IPS DF 4.7 (cell line): ENCODE data around the gene ZNF598.

Experiments used
- DNase-seq: peaks from one replicate; pipeline ENCODE4 v3.0.0-alpha.2; 2013; ENCODE audit warnings: low spot score; ENCODE audit errors: extremely low read depth

ZNF598 gene

DNA sequence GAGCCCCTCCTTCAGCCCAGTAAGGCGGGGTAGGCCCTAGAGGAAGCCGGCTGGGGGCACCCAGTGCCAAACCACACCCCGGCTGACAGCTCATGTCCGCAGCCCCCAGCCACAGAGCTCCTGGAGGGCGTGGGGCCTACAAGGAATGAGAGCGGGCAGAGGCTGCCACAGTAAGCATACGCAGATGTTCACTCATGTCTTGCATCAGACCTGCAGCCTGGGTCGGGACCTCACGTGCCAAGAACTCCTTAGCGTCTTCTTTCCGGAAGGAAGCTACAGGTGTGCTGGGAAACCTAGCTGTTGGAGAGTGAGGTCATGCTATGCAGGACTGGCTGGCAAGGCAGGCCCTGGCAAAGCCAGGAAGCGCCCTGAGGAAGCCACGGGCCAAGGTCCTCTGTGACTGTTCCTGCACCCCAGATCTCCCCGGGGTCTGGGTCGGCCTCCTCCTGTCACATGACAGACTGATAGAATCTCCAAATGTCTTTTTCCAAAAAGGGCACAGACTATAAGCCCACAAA is 1.6 kb downstream of the ZNF598 start:
- DNase-seq, result no peak

DNA sequence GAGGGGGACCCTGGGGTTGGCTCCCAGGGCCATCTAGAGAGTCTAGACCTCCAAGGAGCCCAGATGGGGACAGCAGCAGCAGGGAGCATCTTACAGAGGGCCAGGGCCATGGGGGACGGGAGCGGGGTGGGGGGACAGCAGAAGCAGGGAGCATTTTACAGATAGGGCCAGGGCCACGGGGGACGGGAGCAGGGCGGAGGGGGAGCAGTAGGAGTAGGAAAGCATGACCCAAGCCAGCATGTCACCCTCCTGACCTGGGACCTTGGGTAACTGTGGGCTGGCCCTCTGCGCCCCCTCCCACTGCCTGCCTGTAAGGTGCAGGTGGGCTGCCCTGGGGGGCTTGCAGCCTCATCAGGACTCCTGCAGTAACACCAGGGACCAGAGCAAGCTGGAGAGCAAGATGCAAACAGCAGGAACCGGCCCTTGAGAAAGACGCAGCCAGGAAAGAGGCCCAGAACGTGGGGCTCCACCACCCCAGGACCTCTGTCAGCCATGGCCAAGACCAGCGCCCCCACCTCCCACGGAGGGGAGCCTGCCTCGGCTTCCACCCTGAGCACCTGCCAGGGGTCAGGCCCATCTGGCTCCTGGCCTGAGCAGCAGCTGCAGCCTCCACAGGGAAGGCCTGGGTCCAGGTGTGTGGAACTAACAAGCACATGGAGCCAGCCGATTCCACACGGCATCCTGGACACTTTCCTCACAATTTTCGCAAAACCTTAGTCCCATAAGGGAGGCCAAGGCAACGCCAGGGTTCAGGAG is 2.4 kb downstream of the ZNF598 start:
- DNase-seq, result no peak

DNA sequence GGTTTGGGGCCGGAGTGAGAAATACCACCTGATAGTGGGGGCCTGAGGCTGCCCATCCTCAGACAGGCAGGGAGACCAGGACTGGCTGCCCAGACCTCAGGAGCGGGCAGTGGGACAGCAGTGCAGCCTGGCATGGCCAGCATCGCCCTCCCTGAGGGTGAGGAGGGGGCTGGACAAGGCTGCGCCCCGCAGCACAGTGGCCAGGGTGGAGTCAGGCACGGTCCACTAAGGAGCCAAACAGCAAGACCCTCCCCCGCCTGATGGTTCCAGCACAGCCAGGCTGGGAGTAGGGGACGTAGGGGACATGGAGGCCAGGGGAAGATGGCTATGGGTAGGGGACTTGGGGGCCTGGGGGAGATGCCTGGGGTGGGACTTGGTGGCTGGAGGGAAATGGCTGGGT is 3.3 kb downstream of the ZNF598 start:
- DNase-seq, result no peak

DNA sequence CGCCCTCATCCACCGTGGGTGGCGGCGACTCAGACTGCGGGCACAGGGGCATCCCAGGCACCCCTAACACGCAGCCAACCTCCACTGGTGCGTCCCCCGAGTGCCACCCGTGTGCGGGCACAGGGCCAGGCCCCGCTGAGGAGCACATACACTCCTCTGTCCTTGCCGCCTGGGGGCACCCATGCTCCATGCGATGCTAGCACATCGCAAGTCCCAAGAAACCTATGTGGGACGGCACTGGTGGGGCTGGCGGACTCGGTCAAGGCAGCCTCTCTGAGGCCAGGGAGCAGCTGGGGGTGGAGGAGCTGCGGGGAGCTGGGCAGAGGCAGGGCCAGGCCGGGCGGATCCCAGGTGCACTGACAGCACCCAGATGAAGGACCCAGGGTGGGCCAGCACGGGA is 4.0 kb downstream of the ZNF598 start:
- DNase-seq, result no peak

DNA sequence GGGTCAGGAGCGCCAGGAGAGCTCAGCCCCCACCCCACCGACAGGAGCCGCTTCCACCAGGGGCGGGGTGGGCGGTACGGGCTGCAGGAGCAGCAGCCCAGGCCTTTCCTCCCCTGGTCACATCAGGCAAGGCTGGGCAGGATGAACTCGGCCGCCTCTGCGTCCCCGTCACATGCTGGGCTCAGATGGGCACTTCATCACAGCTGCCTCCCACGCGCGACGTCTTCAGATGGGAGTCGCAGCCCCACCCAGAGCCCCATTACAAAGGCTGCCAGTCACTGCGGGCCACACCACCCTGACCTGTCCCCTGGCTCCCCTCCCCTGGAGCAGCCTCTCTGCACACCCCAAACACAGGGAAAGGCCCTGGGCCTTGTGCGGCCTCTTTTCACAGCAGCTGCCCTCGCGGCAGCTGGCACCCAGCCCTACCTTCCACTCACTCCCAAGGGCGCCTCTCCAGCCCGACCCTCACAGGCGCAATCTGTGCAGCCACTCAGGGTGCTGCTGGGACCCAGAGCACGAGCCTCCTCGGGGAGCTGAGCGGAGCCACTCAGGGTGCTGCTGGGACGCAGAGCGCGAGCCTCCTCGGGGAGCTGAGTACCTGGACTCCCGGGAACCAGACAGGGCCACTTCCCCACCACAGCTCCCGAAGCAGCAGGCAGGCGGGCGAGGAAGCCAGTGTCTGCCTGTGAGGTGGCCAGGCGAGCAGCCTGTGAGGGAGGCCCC is 4.7 kb downstream of the ZNF598 start:
- DNase-seq, result no peak

DNA sequence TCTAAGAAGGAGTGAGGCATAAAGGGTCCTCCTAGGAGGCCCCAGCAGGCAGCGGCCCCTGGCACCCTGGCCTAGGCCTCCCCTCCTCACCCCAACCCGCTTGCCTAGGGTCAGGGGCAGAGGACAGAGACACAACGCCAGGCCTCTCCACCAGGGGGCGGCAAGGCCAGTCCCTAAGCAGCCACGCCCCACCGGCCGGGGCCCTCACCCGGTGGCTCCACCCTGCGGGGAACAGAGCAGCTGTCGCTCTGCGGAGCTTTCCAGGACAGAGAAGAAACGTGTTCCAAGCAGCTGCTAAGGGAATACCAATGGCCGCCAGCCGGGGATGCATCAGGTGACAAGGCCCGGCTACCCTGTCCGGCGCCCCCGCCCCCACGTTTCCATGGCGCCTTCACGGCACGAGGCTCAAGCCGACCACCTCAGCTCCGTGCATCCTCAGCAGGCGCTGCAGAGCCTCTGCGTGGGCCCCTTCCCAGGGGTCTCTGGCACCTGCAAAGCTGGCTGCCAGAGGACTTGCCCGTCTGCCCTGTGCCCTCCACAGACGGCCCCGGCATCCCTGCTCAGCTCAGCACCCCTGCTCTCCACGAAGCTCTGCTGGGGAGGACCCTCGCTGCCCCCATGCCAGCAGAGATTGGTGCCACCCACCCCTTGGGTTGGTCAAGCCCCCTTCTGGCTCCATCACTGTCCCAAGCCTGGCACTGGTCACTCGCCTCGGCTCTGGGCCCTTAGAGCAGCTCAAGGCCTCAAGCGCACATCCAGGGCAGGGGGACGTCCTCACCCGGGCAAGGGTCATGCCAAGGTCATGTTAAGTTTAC is 5.6 kb downstream of the ZNF598 start:
- no peak for DNase-seq

DNA sequence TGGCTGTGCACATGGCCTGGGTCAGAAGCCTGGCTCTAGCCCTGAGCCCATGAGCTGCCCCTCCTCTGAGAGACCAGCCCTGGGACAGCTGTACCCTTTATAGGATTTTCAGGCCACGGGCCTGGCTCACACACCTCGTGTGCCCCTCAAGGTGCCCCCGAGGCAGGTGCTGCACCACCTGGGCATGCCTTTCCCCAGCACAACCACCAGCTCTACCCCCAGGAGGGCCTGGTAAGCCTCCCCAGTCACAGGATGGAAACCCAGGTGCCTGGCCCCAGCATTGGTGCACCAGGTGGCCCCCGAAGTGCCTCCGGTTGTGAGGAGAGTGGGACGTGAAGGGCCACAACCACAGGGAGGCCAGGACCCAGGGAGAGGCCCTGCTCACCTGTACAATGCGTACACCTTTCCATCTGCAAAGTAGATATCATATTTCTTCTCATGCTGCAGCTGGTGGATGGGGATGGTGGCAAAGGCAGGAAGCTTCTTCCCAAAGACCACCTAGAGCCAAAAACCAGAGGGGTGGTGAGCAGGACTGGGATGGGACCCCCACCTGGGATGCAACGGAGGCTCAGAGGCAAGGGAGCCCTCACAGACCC is 6.3 kb downstream of the ZNF598 start:
- DNase-seq, result no peak

DNA sequence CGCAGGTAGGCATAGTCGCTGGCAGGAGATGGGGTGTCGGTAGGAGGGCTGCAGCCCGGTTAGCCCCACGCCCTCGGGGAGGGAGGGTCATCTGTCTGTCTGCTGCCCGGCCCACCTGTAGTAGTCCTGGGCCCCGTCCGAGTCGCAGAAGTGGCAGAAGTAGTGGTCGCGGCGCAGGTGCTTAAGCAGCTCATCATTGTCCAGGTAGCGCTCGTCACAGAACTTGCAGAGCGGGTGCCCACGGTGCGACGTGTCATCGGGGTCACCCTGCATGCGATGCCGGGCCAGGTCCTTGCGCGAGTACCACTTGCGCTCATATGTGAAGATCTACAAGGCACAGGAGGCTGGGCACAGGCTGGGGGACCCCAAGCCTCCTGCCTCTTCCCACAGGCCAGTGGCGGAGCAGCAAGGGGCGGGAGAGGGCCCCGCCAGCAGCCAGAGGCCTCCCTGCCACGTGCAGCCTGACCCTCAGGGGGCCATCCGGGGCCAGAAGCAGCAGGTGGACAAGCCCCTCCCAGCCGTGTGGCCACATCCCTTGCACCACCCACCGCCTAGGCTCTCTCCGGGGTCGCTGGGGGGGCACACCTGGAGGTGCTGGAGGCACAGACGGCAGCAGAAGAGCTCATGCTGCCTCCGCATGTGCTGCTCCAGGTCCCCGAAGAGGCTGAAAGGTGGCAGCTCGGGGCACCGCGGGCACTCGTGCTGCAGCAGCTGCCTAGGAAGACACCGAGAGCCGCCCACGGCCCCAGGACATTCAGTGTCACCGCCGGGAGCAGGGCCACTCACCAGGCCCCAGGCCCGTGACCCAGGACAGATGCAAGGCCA is 7.0 kb downstream of the ZNF598 start:
- DNase-seq, result no peak

DNA sequence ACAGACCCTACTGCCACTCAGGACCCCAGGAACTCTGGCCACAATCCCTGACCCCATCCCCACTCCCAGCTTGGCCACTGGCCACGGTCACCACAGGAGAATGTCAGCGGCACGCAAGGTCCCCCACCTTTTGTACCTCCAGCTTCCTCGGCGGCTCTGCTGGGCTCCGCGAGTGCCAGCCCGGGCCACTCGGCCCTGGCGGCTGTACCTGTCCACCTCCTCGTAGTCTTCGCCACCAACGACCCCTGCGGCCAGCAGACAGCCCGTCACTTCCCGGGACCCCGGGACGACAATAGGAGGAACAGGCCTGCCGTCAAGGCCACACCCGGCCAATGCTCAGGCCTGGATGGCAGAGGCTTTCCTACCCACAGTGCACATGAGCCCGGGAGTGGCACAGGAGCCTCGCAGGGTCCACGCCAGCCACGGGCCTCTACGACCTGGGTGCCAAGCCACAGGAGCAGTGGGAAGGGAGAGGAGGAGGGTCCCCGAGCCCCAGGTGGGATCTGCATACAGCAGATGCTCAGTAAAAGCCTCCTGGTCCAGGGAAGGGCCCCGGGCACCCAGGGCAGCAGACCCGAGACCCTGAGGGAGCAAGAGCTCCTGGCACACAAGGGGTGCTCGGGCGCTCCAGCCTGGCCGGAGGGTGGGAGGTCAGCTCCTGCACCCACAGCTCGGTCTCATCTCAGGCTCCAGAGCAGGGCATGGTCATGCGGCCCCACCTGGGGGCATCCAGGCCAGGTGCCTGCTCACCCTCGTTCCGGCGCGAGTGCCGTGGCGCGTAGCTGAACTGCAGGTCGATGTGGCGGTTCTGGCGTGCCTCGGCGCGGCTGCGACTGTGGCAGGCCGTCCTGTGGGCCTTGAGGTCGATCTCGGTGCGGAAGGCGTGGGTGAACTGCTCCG is 7.9 kb downstream of the ZNF598 start:
- no peak for DNase-seq

DNA sequence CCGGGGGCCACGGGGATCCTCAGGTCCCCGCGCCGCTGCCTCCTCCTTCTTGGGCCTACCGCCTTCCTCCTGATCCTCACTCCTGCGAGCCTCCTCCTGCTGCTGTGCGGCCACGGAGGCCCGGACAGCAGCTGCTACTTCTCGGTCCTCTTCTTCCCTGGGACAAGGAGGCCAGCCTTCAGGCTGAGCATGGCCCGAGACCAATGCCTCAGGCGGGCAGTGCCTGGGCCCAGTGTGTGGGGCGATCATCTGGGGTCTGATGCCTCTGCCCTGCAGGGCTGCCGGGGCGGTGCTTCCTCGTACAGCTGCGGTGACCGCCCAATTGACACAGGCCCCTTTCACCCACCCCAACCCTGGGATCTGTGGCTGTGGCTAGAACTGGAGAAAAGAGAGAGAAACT is 8.6 kb downstream of the ZNF598 start:
- no peak for DNase-seq

DNA sequence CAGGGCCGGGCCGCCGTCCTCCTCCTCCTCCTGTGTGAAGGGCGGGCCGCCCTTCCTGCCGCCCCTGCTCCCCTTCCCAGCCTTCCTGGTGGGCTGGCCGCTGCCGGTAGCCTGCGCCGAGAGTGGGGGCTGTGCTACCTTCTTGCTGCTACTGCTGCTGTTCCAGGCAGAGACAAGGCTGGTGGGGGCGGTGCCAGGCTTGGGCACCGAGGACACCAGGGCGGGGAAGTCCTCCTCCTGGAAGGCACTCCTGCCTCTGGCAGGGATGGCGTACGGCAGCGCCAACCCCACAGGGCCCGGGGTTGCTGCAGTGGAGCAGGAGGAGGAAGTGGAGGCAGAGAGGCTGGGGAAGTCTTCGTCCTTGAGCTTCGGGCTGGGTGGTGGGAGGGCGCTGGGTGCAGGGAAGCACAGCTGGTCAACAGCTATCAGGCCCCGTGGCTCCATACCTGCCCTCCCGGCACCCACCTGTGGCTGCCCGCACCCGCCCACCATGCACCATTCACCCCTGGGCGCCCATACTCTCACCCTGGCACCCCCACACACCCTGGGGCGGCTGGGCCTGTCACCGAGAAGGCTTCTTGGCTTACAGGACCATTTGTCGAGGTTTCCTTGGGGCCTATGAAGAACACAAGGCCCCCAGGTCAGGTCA is 9.6 kb downstream of the ZNF598 start:
- no peak for DNase-seq

DNA sequence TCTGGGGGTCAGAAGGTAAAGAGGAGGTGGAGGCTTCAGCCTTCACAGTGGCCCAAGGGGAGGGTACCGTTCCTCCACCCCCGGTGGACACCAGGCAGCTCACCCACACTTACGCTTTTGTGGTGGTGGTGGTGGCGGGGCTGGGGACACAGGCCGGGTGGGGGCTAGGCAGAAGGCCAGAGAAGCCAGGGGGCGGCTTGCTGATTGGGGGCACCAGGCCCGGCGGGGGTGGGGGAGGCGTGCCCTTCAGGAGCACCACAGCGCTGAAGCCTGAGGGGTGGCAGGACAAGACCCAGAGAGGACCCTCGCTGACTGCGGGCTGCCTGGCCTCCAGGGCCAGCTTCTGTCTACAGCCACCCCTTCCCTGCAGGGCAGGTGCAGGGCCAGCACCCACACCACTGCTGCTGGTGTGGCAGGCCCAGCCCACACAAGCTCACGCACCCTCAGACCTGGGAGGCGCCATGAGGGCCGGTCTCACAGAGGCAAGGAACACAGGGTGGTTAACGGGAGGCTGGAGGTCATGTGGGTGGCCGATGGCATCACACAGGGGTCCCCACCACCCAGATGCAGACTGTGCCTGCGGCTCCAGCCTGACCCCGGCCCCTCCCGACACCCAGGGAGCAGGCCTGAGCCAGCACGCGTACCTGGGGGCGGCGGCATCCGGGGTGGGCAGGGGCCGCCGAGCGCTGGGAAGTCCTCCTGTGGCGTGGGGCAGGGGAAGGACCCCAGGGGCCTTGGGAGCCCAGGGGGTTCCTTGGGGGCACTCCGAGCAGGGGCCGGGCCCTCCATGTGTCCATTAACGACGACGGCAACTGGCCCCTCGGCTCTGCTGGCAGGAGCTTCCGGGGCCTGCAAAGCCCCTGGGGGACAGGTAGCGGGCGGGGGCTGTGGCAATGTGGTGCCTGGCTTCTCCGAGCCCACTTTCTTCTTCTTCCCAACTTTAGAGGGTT is 10.5 kb downstream of the ZNF598 start:
- no peak for DNase-seq

DNA sequence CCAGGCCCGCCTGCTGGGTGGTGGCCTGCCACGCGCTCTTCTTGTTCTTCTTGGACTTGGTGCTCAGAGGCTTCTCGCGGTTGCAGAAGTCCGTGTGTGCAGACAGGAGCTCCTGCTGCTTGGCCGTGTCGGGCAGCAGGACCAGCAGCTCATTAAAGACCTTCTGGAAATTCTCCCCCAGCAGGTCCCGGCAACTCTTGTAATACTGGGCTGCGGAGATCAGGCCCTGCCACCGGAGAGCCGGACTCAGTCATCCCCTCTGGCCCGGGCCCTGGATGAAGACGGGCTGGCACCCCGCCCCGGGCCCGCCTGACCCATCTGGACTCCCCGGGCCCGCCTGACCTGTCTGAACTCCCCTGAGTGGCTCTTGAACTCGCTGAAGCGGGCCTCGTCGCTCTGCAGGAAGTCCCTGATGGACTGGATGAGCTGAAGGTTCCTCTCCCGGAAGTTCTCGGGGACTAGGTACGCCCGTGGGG is 11.2 kb downstream of the ZNF598 start:
- DNase-seq, result no peak

DNA sequence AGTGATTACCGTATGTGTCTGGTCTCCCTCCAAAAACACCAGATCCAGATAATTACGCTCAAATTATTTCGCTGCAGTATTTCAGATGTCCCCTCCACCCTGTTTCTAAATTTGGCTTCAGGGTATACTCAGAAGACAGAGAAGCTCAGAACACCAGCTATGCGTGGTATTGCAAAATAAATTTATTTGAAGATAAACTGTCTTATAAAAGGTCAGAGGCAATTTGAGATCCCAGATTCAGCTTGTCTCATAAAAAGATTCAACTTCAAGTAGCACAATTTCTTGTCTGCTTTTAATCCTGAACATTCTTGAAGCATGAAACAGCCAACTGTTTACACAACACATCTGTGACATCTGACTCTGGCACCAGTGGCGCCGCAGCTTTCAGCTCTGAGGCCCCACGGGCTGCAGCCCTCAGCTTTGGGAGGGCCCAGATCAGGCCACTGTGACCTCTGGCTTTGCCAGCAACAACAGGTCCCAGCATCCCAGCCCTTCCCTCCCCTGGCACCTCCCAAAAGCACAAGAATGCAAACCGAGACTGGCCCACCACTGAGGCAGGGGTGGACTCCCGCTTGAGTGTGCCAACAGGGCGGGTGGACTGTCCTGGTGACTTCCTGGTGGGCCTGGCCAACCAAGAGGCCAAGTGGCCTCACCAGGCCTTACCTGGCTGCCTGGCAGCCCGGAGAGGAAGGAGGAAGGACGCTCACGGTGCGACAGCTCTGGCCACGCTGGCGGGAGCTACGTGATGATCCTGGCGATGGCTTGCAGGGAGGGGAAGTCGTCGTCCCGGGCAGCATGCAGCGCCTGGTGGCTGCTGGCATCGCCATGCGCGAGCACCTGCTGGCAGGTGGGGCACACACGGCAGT is 11.9 kb downstream of the ZNF598 start:
- DNase-seq, result no peak

DNA sequence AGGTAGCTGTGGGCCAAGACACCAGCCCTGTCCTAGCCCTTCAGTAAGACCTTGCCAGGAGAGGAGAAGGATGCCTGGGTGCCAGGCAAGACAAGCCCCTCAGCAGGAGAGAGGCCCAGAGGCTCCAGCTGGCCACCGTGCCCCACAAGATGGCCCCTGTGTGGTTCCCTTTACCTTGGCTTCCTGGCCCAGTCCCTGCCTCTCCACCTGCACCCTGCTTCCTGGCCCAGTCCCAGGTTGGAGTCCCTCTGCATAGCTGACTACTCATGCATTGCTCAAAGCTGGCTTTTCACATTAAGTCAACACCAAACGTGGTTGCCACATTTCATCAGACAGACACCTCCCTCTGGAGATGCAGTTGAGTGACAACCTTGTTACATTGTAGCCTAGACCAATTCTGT is 15.9 kb downstream of the ZNF598 start:
- no peak for DNase-seq

DNA sequence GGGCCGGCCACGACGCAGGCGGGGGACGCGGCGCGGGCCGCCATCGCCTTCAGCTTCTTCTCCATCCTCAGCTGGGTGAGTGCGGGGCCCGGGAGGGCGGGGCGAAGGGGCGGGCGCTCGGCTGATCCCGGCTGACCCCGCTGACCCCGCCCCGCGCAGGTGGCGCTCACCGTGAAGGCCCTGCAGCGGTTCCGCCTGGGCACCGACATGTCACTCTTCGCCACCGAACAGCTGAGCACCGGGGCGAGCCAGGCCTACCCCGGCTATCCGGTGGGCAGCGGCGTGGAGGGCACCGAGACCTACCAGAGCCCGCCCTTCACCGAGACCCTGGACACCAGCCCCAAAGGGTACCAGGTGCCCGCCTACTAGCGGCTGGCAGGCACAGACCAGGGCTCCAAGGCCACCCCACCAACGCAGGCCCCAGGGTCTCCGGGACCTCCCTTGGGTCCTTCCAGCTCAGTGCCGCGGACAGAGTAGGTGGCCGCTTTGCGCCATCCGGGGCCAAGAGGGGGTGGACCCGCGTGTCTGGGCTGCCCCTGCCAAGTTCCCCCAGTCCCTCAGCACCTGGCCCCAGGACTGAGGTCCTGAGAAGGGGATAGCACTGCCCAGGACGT is 16.8 kb downstream of the ZNF598 start:
- no peak for DNase-seq
